NCI-H1417 (cell line): ENCODE data around the gene BORCS5.
A peak's percentile ranks its signal among the peaks of the same experiment; 100 is the strongest.

Experiments
- DNase-seq, 3 experiments: peaks; one replicate each; lab custom pipeline; 2025; lab: John Stamatoyannopoulos, UW

The BORCS5 gene

GRCh38 chr12:12488296-12488695 is 131.4 kb downstream of the BORCS5 start:
- DNase-seq = no peak

GRCh38 chr12:12488823-12489550 is 132.1 kb downstream of the BORCS5 start:
- no peak for DNase-seq

GRCh38 chr12:12491606-12492005 is 134.7 kb downstream of the BORCS5 start:
- DNase-seq = no peak

GRCh38 chr12:12492547-12492946 is 135.7 kb downstream of the BORCS5 start:
- no peak for DNase-seq

- no peak for DNase-seq
These were observed 138.7 kb downstream of the BORCS5 start for GRCh38 chr12:12495536-12495935.

GRCh38 chr12:12498210-12498609 is 141.3 kb downstream of the BORCS5 start:
- no peak for DNase-seq

- DNase-seq = no peak
These were observed 143.2 kb downstream of the BORCS5 start for GRCh38 chr12:12499909-12500604.

GRCh38 chr12:12501121-12501520 is 144.2 kb downstream of the BORCS5 start:
- DNase-seq = peak in 1 of 3 experiments; percentile 41

GRCh38 chr12:12502130-12502814 is 145.4 kb downstream of the BORCS5 start:
- DNase-seq = peak in 1 of 3 experiments; percentile 15

GRCh38 chr12:12502815-12503151 is 145.9 kb downstream of the BORCS5 start:
- DNase-seq = no peak

- no peak for DNase-seq
These were observed 146.7 kb downstream of the BORCS5 start for GRCh38 chr12:12503384-12504078.

- DNase-seq = no peak
These were observed 148.9 kb downstream of the BORCS5 start for GRCh38 chr12:12505544-12506495.

- peak in 1 of 3 experiments; percentile 8 for DNase-seq
These were observed 149.6 kb downstream of the BORCS5 start for GRCh38 chr12:12506496-12506890.

GRCh38 chr12:12507121-12507520 is 150.2 kb downstream of the BORCS5 start:
- peak in 1 of 3 experiments; percentile 35 for DNase-seq

GRCh38 chr12:12508612-12509011 is 151.7 kb downstream of the BORCS5 start:
- DNase-seq = no peak

GRCh38 chr12:12510141-12510540 is 153.3 kb downstream of the BORCS5 start:
- DNase-seq = no peak

GRCh38 chr12:12510551-12510950 is 153.7 kb downstream of the BORCS5 start:
- DNase-seq = peak in 1 of 3 experiments; percentile 26

- no peak for DNase-seq
These were observed 154.3 kb downstream of the BORCS5 start for GRCh38 chr12:12511021-12511783.

GRCh38 chr12:12511895-12512711 is 155.2 kb downstream of the BORCS5 start:
- no peak for DNase-seq
